Measurements from ENCODE around the gene LNX1.

- TF ChIP-seq KAT2A (conservative IDR thresholded peaks at IDR 0.05; ENCODE audit: control insufficient read depth, low read depth, low read length) (no peak), SUZ12 (IDR thresholded peaks at IDR 0.05; ENCODE audit: unreplicated experiment) (no peak), KDM1A (IDR thresholded peaks at IDR 0.05; ENCODE audit: borderline replicate concordance) (no peak), POLR2A (IDR thresholded peaks at IDR 0.05; ENCODE audit: low read depth, low read length) (no peak)
Measured at GRCh38 chr4:53626491-53626890, 35.2 kb upstream of the LNX1 start.

Data from GM12878 (cell line).